B cell (primary cell): ENCODE measurements around the gene STX1B.
"Not testable (repeated sequence)": the region's sequence is repeated elsewhere in the genome, so short reads cannot be mapped to it uniquely, and the experiment has no call there.

Experiments used
- CTCF ChIP-seq: fragments of 200-600 bp; IDR thresholded peaks from one replicate; pipeline ENCODE4 v1.8.0; 2022; ENCODE audit warnings: antibody characterized with exemption, mild to moderate bottlenecking
- EZH2 ChIP-seq: IDR thresholded peaks from 2 replicates; pipeline ENCODE4 v1.6.1; 2012; ENCODE audit warnings: borderline replicate concordance, low read depth, mild to moderate bottlenecking, moderate library complexity, low read length; ENCODE audit not compliant: insufficient read depth, poor library complexity, severe bottlenecking

DNA sequence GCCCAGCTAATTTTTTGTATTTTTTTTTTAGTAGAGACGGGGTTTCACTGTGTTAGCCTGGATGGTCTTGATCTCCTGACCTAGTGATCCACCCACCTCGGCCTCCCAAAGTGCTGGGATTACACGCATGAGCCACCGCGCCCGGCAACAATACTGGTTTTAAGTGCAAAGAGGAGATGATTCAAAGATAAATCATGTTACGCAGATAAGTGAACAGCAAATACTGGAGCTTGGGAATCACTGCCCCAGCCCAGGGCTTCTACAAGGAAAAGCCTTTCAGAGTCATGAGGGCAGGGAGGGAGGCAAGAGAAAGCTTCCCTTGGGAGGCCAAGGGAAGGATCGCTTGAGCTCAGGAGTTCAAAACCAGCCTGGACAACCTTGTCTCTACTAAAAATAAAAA lies 70.9 kb downstream of the STX1B start:
- TF ChIP-seq CTCF, EZH2: not testable (repeated sequence)
